ENCODE data around the gene SERPINB2.
"Not testable (repeated sequence)": the region's sequence is repeated elsewhere in the genome, so short reads cannot be mapped to it uniquely, and the experiment has no call there.

Gene SERPINB2

DNA sequence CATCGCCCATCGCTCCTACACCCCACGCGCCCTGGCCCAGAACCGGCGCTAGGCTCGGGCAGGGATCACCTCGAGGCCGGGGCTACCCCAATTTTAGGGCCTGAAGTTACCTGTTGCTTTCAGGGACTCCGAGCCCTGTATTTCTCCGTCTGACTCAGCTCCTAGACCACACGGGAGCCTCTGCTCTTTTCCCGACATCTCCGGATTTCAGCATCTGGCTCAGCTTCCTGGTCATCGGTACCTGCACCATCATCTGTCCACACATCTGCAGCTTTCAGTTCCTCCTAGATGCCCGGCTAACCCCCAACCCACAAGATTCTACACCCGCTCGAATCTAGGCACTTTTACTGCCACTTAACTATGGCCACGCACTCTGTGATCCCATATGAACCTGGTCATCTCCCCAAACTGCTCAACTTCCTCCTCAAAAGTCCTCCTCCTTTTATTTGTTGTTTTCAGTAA is 49.5 kb downstream of the SERPINB2 start:
- Histone ChIP-seq H3K79me2 (ENCODE audit: control insufficient read depth, insufficient read depth, low read length) (no peaks in the 10 kb centered on the region), H4K8ac (ENCODE audit: low read depth, low read length) (no peak overlapping the region), H2BK5ac (ENCODE audit: low read length) (no peak overlapping the region), H2BK15ac (replicated peaks; ENCODE audit: low read depth) (no peak overlapping the region), H2BK120ac (ENCODE audit: low read depth, low read length) (no peak overlapping the region), H3K79me1 (ENCODE audit: low read length) (no peaks in the 10 kb centered on the region), H4K5ac (ENCODE audit: low read length) (no peak overlapping the region), H3K56ac (ENCODE audit: low read length) (peak overlapping the region; percentile 49), H3K27me3 (ENCODE audit: insufficient read depth, low read length, poor library complexity) (no peaks in the 10 kb centered on the region), H3K36me3 (ENCODE audit: control insufficient read depth, insufficient read depth, low read length) (no peaks in the 10 kb centered on the region), H3K4me2 (ENCODE audit: low read length) (peak overlapping the region; percentile 95), H3K4me3 (ENCODE audit: low read length) (no peak overlapping the region), H3K4me1 (ENCODE audit: control insufficient read depth, low read depth, low read length) (no peaks in the 10 kb centered on the region), H3K9ac (ENCODE audit: low read length) (no peak overlapping the region), H3K18ac (ENCODE audit: low read length) (no peak overlapping the region), H3K23ac (ENCODE audit: low read length) (no peak overlapping the region), H3K4ac (ENCODE audit: low read depth, low read length) (no peak overlapping the region), H2AK5ac (ENCODE audit: low read length) (no peak overlapping the region), H3K27ac (ENCODE audit: low read depth, low read length) (no peak overlapping the region)
- no CpG with 5 or more reads among the region's 19 CpGs for WGBS (ENCODE audit: extremely low coverage, insufficient coverage, low lambda C conversion rate)
- peak; percentile 3 for DNase-seq

DNA sequence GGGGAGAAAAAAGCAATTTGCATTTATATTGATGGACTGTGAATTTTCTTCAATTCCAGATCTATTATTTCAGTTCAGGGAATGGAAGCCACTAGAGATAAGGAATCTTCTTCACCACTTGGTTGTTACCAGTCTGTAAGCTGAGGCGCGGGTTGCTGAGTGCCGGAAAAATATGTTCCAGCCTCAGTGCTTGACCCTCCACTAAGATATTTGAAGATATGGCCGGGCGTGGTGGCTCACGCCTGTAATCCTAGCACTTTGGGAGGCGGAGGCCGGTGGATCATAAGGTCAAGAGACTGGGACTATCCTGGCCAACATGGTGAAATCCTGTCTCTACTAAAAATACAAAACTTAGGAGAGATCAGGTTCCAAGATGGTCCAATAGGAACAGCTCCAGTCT is 52.5 kb downstream of the SERPINB2 start:
- no peak for DNase-seq
- H3K27me3 ChIP-seq (ENCODE audit: insufficient read depth, low read length, poor library complexity) = no peaks in the 10 kb centered on the region
- H3K79me2 ChIP-seq (ENCODE audit: control insufficient read depth, insufficient read depth, low read length) = no peaks in the 10 kb centered on the region
- no peak overlapping the region for H3K56ac ChIP-seq (ENCODE audit: low read length)
- no peak overlapping the region for H4K5ac ChIP-seq (ENCODE audit: low read length)
- no peak overlapping the region for H3K27ac ChIP-seq (ENCODE audit: low read depth, low read length)
- WGBS (ENCODE audit: extremely low coverage, insufficient coverage, low lambda C conversion rate) = no CpG with 5 or more reads among the region's 8 CpGs
- H2BK15ac ChIP-seq (replicated peaks; ENCODE audit: low read depth) = no peak overlapping the region
- H3K4me1 ChIP-seq (ENCODE audit: control insufficient read depth, low read depth, low read length) = no peaks in the 10 kb centered on the region
- no peak overlapping the region for H2BK5ac ChIP-seq (ENCODE audit: low read length)
- no peaks in the 10 kb centered on the region for H3K79me1 ChIP-seq (ENCODE audit: low read length)
- H3K4me2 ChIP-seq (ENCODE audit: low read length) = no peak overlapping the region
- H3K9ac ChIP-seq (ENCODE audit: low read length) = no peak overlapping the region
- H3K36me3 ChIP-seq (ENCODE audit: control insufficient read depth, insufficient read depth, low read length) = no peaks in the 10 kb centered on the region
- no peak overlapping the region for H4K8ac ChIP-seq (ENCODE audit: low read depth, low read length)
- no peak overlapping the region for H3K23ac ChIP-seq (ENCODE audit: low read length)
- H3K4ac ChIP-seq (ENCODE audit: low read depth, low read length) = no peak overlapping the region
- H3K4me3 ChIP-seq (ENCODE audit: low read length) = no peak overlapping the region
- H2AK5ac ChIP-seq (ENCODE audit: low read length) = no peak overlapping the region
- H3K18ac ChIP-seq (ENCODE audit: low read length) = no peak overlapping the region
- H2BK120ac ChIP-seq (ENCODE audit: low read depth, low read length) = no peak overlapping the region

DNA sequence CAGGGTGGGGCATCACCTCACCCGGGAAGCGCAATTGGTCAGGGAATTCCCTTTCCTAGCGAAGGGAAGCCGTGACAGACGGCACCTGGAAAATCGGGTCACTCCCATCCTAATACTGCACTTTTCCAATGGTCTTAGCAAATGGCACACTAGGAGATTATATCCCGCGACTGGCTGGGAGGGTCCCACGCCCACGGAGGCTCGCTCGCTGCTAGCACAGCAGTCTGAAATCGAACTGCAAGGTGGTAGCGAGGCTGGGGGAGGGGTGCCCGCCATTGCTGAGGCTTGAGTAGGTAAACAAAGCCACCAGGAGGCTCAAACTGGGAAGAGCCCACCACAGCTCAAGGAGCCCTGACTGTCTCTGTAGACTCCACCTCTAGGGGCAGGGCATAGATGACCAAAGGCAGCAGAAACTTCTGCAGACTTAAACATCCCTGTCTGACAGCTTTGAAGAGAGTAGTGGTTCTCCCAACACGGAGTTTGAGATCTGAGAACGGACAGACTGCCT is 53.1 kb downstream of the SERPINB2 start:
- H3K23ac ChIP-seq (ENCODE audit: low read length); H3K4me2 ChIP-seq (ENCODE audit: low read length); H3K27ac ChIP-seq (ENCODE audit: low read depth, low read length); H4K8ac ChIP-seq (ENCODE audit: low read depth, low read length); H2BK15ac ChIP-seq (replicated peaks; ENCODE audit: low read depth); H3K4me3 ChIP-seq (ENCODE audit: low read length); H3K18ac ChIP-seq (ENCODE audit: low read length); H2BK5ac ChIP-seq (ENCODE audit: low read length); H3K79me2 ChIP-seq (ENCODE audit: control insufficient read depth, insufficient read depth, low read length); H3K36me3 ChIP-seq (ENCODE audit: control insufficient read depth, insufficient read depth, low read length); H3K79me1 ChIP-seq (ENCODE audit: low read length); H2BK120ac ChIP-seq (ENCODE audit: low read depth, low read length); H3K56ac ChIP-seq (ENCODE audit: low read length); H4K5ac ChIP-seq (ENCODE audit: low read length); H3K4me1 ChIP-seq (ENCODE audit: control insufficient read depth, low read depth, low read length); H3K9ac ChIP-seq (ENCODE audit: low read length); H3K4ac ChIP-seq (ENCODE audit: low read depth, low read length); H3K27me3 ChIP-seq (ENCODE audit: insufficient read depth, low read length, poor library complexity); H2AK5ac ChIP-seq (ENCODE audit: low read length): not testable (repeated sequence)
- peak; percentile 33 for DNase-seq
- WGBS (ENCODE audit: extremely low coverage, insufficient coverage, low lambda C conversion rate) = no CpG with 5 or more reads among the region's 17 CpGs

DNA sequence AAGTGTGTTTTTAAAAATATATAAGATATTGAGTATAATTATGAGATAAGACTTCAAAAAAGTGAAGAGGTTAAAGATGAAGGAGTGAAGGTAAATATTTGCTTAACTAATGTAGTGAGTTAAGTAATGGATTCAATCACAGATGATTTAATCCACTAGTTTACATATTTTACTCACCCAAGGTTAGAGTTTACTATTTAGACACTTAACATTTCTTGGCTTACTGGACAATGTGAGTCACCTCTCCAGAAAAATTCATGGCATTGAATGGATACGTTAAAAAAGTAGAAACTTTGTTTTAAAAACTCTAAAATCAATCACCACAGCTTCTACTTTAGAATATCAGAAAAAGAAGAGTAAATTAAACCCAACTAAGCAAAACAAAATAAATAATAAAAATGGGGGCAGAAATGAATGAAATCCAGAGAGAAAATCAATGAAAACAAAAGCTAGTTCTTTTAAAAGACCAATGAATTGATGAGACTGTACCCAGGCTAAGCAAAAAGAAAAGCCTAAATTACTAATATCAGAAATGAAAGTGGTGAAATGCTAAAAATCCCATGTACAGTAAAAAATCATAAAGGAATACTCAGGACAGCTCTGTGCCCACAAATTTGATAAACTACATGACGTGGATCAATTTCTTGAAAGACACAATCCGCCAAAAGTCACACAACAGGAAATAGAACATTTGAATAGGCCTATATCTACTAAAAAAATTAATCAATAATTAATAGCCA is 59.7 kb downstream of the SERPINB2 start:
- Histone ChIP-seq H2BK5ac (ENCODE audit: low read length) (no peak overlapping the region), H3K23ac (ENCODE audit: low read length) (no peak overlapping the region), H3K56ac (ENCODE audit: low read length) (no peak overlapping the region), H3K27ac (ENCODE audit: low read depth, low read length) (no peak overlapping the region), H3K36me3 (ENCODE audit: control insufficient read depth, insufficient read depth, low read length) (no peaks in the 10 kb centered on the region), H2BK15ac (replicated peaks; ENCODE audit: low read depth) (no peak overlapping the region), H3K79me2 (ENCODE audit: control insufficient read depth, insufficient read depth, low read length) (no peaks in the 10 kb centered on the region), H3K27me3 (ENCODE audit: insufficient read depth, low read length, poor library complexity) (no peaks in the 10 kb centered on the region), H3K79me1 (ENCODE audit: low read length) (no peaks in the 10 kb centered on the region), H2BK120ac (ENCODE audit: low read depth, low read length) (no peak overlapping the region), H4K8ac (ENCODE audit: low read depth, low read length) (no peak overlapping the region), H3K9ac (ENCODE audit: low read length) (no peak overlapping the region), H4K5ac (ENCODE audit: low read length) (no peak overlapping the region), H2AK5ac (ENCODE audit: low read length) (no peak overlapping the region), H3K4me1 (ENCODE audit: control insufficient read depth, low read depth, low read length) (no peaks in the 10 kb centered on the region), H3K4ac (ENCODE audit: low read depth, low read length) (no peak overlapping the region), H3K4me3 (ENCODE audit: low read length) (no peak overlapping the region), H3K18ac (ENCODE audit: low read length) (no peak overlapping the region), H3K4me2 (ENCODE audit: low read length) (no peak overlapping the region)
- no peak for DNase-seq
- no CpG with 5 or more reads among the region's 3 CpGs for WGBS (ENCODE audit: extremely low coverage, insufficient coverage, low lambda C conversion rate)

DNA sequence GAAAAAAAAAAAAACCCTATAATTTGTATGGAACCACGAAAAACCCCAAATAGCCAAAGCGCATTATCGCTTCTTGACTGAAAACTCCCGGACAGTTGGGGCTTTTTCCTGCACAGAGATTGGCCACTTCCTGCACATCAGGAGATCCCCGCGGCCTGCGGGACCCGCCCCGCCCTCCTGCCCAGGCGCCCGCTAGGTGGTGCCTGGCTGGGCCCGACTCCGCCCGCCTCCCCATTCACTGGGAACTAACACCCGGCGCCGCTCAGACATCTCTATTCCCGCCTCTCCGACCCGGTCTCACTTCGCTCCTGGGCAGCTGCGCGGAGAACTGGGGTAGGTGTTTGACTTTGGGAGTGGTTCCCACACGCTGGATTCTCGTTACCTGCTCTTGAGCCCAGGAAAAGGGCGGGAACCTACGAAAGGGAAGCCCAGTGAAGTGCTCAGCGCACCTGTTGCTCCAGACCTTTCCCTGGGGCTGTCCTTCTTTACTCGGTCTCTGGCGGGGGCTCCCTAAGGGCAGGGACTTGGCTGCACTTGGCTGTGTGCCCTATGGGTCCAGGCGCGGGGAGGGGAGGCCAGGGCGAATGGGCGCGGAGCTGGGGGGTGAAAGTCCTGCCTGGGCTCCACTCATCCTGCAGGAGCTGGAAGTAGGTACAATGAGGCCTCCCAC is 61.7 kb downstream of the SERPINB2 start, which contains the start of gene HMSD:
Gene HMSD (plus strand): TSS at position 234 of the 670 bp plus-strand sequence. CDS start 4,155 bp downstream, outside the sequence.
- H3K79me1 ChIP-seq (ENCODE audit: low read length) = no peaks in the 10 kb centered on the region
- no peak within 1 kb of the TSS for H3K4me3 ChIP-seq (ENCODE audit: low read length)
- peak within 1 kb of the TSS; percentile 27 for H3K4me2 ChIP-seq (ENCODE audit: low read length)
- no peak within 1 kb of the TSS for H2BK5ac ChIP-seq (ENCODE audit: low read length)
- H3K4ac ChIP-seq (ENCODE audit: low read depth, low read length) = no peak within 1 kb of the TSS
- peak within 1 kb of the TSS; percentile 20 for H3K56ac ChIP-seq (ENCODE audit: low read length)
- no CpG with 5 or more reads among the region's 35 CpGs for WGBS (ENCODE audit: extremely low coverage, insufficient coverage, low lambda C conversion rate)
- H3K18ac ChIP-seq (ENCODE audit: low read length) = peak within 1 kb of the TSS; percentile 19
- no peak within 1 kb of the TSS for H3K27ac ChIP-seq (ENCODE audit: low read depth, low read length)
- no peak within 1 kb of the TSS for H2BK15ac ChIP-seq (replicated peaks; ENCODE audit: low read depth)
- no peak within 1 kb of the TSS for H2BK120ac ChIP-seq (ENCODE audit: low read depth, low read length)
- no peaks in the 10 kb centered on the region for H3K4me1 ChIP-seq (ENCODE audit: control insufficient read depth, low read depth, low read length)
- no peak within 1 kb of the TSS for H3K23ac ChIP-seq (ENCODE audit: low read length)
- peak; percentile 81 for DNase-seq
- H3K79me2 ChIP-seq (ENCODE audit: control insufficient read depth, insufficient read depth, low read length) = no peaks in the 10 kb centered on the region
- no peak within 1 kb of the TSS for H2AK5ac ChIP-seq (ENCODE audit: low read length)
- H3K27me3 ChIP-seq (ENCODE audit: insufficient read depth, low read length, poor library complexity) = no peaks in the 10 kb centered on the region
- no peak within 1 kb of the TSS for H4K5ac ChIP-seq (ENCODE audit: low read length)
- H4K8ac ChIP-seq (ENCODE audit: low read depth, low read length) = no peak within 1 kb of the TSS
- H3K36me3 ChIP-seq (ENCODE audit: control insufficient read depth, insufficient read depth, low read length) = no peaks in the 10 kb centered on the region
- peak within 1 kb of the TSS; percentile 6 for H3K9ac ChIP-seq (ENCODE audit: low read length)

All from mesendoderm (in vitro differentiated cells).